Measurements from ENCODE around the gene ADORA2B. TPM values are rescaled to one million over a fixed set of nuclear protein-coding genes. Genes with fewer than 3 reads are reported as not detected.

Gene ADORA2B
- total RNA-seq, 1 donor from 2014 or later: 8.9 TPM

- no peak for DNase-seq (ENCODE audit: extremely low spot score, unreplicated experiment)
Measured at GRCh38 chr17:15952916-15953790, 8.2 kb downstream of the ADORA2B start.

GRCh38 chr17:15954222-15954621 lies 9.3 kb downstream of the ADORA2B start:
- peaks cover 8% of the 10 kb centered on the region for H3K36me3 Mint-ChIP-seq (ENCODE audit: unreplicated experiment)
- no peak for DNase-seq (ENCODE audit: extremely low spot score, unreplicated experiment)
- TF ChIP-seq CTCF (IDR thresholded peaks at IDR 0.05): peak; percentile 18
- H3K27me3 Mint-ChIP-seq (ENCODE audit: unreplicated experiment): no peaks in the 10 kb centered on the region
- H3K4me1 Mint-ChIP-seq (ENCODE audit: unreplicated experiment): peaks cover 53% of the 10 kb centered on the region
- no peaks in the 10 kb centered on the region for H3K9me3 Mint-ChIP-seq (ENCODE audit: unreplicated experiment)
- no peak overlapping the region for H3K4me3 Mint-ChIP-seq (ENCODE audit: unreplicated experiment)
- H3K27ac Mint-ChIP-seq (ENCODE audit: unreplicated experiment): peak overlapping the region; percentile 82

More at GRCh38 chr17:15952916-15953790, 8.2 kb downstream of the ADORA2B start:
- Mint-ChIP-seq H3K36me3 (ENCODE audit: unreplicated experiment) (peaks cover 8% of the 10 kb centered on the region), H3K9me3 (ENCODE audit: unreplicated experiment) (no peaks in the 10 kb centered on the region), H3K27me3 (ENCODE audit: unreplicated experiment) (no peaks in the 10 kb centered on the region), H3K4me1 (ENCODE audit: unreplicated experiment) (peaks cover 47% of the 10 kb centered on the region), H3K27ac (ENCODE audit: unreplicated experiment) (peak overlapping the region; percentile 82), H3K4me3 (ENCODE audit: unreplicated experiment) (no peak overlapping the region)
- no peak for TF ChIP-seq CTCF (IDR thresholded peaks at IDR 0.05)

- no peak for TF ChIP-seq CTCF (IDR thresholded peaks at IDR 0.05)
- H3K4me1 Mint-ChIP-seq (ENCODE audit: unreplicated experiment): peaks cover 57% of the 10 kb centered on the region
Measured at GRCh38 chr17:15955793-15956541, 11.0 kb downstream of the ADORA2B start.

GRCh38 chr17:15957206-15957605 lies 12.3 kb downstream of the ADORA2B start:
- H3K4me1 Mint-ChIP-seq (ENCODE audit: unreplicated experiment): peaks cover 64% of the 10 kb centered on the region
- no peaks in the 10 kb centered on the region for H3K27me3 Mint-ChIP-seq (ENCODE audit: unreplicated experiment)
- H3K27ac Mint-ChIP-seq (ENCODE audit: unreplicated experiment): no peak overlapping the region
- H3K4me3 Mint-ChIP-seq (ENCODE audit: unreplicated experiment): no peak overlapping the region
- peaks cover 2% of the 10 kb centered on the region for H3K36me3 Mint-ChIP-seq (ENCODE audit: unreplicated experiment)
- TF ChIP-seq CTCF (IDR thresholded peaks at IDR 0.05): no peak
- no peaks in the 10 kb centered on the region for H3K9me3 Mint-ChIP-seq (ENCODE audit: unreplicated experiment)
- DNase-seq (ENCODE audit: extremely low spot score, unreplicated experiment): no peak

More at GRCh38 chr17:15955793-15956541, 11.0 kb downstream of the ADORA2B start:
- no peak overlapping the region for H3K4me3 Mint-ChIP-seq (ENCODE audit: unreplicated experiment)
- no peaks in the 10 kb centered on the region for H3K27me3 Mint-ChIP-seq (ENCODE audit: unreplicated experiment)
- no peak for DNase-seq (ENCODE audit: extremely low spot score, unreplicated experiment)
- no peaks in the 10 kb centered on the region for H3K9me3 Mint-ChIP-seq (ENCODE audit: unreplicated experiment)
- H3K36me3 Mint-ChIP-seq (ENCODE audit: unreplicated experiment): peaks cover 2% of the 10 kb centered on the region
- H3K27ac Mint-ChIP-seq (ENCODE audit: unreplicated experiment): no peak overlapping the region

Data from osteocyte (in vitro differentiated cells).